HL-60/S4 treated with retinoic acid at 250 ng/mL for 4 days and 3 days (cell line): ENCODE measurements around the gene MPZ.
"Not testable (repeated sequence)": the region's sequence is repeated elsewhere in the genome, so short reads cannot be mapped to it uniquely, and the experiment has no call there.

Source experiments
- in situ Hi-C: fragments of 300-500 bp; cut with MboI; formaldehyde crosslinking; loops from 2 replicates; pipeline ENCODE4 v1.7.0; 2022; ENCODE audit warnings: low sequenced_read_pairs

The MPZ gene

DNA sequence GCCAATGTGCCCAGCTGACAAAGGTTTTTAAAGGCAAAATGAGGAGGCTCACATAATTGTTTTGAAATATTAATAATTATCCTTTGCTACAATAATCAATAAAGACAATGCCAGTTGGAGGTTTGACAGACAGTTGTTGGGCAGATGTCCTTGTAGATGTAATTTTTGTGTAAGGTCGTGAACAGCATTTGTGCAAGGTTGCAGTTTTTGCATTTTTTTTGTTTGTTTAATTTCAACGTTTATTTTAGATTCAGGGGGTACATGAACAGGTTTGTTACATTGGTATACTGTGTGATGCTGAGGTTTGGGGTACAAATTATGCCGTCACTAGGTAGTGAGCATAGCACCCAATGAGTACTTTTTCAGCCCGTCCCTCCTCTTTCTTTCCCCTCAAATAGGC lies 9.3 kb downstream of the MPZ start:
- in situ Hi-C loops, result no loop called here

DNA sequence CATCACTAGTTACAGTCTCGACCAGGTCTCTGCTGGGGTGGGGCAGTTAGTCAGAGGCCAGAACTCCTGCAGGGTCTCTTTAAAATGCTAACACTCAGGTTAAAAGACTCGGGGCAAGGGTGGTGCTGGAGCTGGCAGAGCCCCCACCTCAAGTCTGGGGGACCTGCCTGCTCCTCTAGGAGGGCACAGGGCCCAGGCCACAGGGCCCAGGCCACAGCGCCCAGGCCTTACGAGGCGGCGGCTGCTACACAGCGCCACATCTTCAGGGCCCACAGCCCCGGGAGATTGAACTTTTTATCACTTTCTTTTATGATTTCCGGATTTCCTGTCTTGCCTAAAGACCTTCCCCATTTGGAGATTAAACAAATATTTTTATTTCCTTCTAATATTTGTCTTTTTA lies 10.4 kb downstream of the MPZ start:
- in situ Hi-C loops, result no loop called here

DNA sequence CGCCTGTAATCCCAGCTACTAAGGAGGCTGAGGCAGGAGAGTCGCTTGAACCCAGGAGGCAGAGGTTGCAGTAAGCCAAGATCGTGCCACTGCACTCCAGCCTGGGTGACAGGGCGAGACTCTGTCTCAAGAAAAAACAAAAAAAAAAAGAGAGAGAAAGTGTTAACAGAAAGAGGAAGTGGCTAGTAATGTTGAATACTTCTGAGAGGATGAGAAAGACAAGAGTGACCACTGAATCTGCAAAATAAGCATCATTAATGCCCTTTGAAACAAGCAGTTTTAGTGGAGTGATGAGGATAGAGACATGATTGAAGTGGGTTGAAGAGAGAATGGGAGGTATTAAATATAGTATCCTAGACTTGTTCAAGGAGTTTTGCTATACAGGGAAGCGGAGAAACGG lies 11.7 kb downstream of the MPZ start:
- in situ Hi-C loops, result no loop called here

DNA sequence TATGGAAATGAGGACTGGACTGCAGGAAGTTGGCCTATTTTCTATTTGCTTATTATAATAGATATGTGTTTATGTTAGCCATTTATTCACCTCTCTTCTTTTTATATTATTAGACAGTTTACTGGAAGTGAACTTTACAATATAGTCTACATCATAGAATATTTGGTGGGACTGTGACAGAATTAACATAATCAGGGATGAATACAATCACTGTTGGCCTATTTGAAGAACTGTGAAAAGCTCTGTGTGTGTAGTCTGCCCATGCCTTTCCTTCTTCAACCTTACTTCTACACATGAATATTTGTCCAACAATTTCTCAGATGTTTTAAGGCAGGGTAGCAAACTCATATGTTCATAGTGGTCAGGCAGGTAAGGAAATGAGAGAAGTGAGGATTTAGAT lies 12.4 kb downstream of the MPZ start:
- in situ Hi-C loops, result no loop called here

DNA sequence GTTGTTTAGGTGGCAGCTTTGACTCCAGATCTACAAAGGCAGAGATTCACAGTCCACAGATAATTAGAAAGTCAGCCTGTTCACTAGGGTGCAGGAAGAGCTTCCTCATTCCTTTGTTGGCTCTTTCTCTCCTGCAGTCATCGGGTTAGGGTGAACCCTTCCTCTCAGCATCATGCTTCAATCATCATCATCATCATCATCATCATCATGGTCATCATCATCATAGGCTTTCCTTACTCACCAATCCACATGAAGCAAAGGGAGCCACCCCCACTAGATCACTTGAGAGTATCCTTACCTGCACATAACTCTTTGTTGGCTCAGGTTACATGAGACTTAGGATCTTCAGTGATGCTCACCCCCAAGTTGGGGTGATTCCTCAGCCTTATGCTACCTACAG lies 19.0 kb downstream of the MPZ start:
- in situ Hi-C loops, result no loop called here

DNA sequence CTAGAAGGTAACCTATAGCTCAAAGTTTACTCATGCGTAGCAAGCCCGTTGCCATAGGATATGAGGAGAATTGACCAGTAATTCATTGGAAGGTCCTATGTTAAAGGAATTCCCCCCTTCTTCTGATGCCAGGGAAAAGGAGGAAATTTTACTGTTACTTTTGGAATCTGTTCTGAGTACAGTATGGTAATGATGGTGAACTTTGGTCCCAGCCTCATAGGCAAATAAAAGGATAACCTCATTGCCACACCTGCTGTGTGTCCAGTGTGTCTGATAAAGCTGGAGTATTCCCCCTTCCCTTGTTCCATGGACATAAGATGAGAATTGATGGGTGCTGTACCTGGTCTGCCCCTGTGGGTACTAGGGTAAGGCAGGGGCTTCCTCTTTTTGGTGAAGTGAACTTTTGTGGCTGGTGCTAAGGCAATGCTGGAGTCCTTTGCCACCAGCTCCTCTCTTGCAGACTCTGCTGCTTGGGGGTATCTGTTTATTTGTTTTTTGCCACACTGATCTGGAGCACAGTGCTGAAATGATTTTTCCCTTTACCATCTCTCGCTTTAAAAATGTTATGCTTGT lies 22.2 kb downstream of the MPZ start:
- in situ Hi-C loops, result no loop called here

DNA sequence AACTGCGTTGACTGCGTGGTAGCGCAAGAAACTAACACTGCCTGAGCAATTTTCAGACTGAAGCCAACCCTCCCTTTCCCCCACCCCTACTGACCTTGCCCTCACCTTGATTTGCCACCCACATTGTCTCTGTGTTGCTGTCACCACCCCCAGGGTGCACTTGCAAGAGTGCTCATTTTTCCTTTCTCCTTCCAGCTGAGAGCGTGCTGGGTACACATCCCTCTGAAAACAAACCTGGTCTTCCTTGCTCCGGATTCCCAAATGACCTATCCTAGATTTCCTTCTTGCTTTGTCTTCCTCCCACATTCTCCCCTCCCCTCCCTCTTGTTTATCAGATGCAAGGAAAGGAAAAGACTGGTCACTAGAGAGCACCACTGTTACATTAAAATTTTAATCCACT lies 24.2 kb downstream of the MPZ start:
- in situ Hi-C loops, result no loop called here

DNA sequence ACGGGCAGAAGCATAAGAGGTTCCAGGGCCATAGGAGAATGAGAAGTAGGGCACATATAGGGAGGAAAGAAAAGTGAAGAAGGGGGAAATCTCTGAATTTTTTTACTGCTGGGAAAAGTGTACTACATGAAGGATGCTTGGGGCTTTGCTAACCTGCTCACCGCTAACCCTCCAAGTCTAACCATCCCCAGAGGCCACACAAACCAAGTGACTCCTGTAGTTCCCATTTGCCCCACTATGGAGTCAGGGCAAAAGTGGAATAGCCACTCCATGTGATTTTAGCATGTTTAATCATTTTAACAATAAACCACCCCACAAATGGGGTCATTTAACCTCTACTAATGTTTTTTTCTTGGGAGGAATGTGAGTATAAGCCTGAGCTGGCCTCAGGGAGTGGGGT lies 24.7 kb downstream of the MPZ start:
- in situ Hi-C loops, result no loop called here

DNA sequence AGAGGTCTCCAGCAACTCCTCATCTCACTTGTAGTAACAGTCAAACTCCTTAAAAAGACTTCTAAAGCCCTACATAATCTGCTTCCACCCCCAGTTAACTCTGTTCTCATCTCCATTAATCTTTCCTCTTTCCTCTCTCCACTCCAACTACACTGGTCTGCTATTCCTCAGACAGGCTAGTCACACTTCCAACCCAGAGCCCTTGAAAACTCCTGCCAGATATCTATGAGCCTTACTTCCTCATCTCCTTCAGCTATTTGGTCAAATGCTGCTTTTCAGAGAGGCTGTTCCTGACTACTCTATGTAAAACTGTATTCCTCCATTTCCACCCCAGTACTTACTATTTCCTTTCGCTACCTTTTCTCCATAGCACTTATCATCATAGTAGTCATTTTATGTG lies 26.8 kb downstream of the MPZ start:
- in situ Hi-C loops, result no loop called here

DNA sequence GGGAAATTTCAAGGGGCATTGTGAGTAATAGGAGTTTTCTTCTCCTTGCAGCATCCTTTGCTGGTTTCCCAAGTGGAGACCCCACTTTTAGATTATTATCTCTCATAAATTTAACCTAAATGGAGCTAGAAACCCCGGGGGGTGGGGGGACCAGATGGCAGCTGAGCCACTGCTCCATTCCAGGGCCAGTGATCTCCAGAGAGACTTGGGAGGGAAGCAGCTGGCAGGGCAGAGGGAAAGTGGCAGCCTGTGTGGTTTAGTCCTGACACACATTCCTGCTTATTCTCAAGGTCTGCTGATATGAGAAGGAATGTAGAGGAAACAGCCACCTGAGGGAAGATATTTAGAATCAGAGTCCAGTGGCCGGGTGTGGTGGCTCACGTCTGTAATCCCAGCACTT lies 34.9 kb downstream of the MPZ start:
- in situ Hi-C loops, result no loop called here

DNA sequence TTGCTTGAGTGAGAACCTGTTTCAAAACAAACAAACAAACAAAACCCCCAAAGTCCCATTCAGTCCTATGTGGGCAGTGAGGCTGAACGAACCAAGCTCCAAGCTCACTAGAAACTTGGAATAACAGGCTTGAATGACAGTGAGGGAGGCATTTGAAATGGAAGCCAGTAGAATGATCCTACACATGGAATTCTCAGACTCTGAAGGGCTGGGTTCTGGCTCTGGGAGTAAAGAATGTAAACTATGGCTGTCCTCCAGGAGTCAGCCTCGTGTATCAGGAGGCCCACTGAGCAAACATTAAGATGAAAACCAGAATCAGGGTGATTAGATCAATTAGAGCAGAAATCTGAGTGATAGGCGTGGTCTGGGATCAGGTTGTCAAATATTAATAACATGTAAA lies 36.4 kb downstream of the MPZ start:
- in situ Hi-C loops, result no loop called here

DNA sequence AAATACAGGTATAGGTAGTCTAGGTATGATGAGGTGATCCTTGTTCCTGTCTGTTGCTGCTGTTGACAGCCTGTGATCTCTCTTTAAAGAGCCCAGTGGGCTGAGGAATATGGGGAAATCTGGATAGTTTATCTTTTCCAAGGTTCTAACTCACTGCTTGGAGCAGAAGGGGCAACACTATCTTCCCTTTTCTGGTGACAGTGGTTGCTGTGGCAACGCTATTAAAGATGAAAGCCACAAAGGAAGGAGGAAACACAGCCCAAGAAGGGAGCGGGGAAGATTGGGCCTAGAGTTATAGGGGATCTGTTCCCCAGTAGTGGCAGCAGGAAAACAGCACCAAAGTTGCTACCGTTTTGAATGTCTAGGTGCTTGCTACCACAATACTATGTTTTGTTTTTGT lies 42.4 kb downstream of the MPZ start:
- in situ Hi-C loops, result no loop called here

DNA sequence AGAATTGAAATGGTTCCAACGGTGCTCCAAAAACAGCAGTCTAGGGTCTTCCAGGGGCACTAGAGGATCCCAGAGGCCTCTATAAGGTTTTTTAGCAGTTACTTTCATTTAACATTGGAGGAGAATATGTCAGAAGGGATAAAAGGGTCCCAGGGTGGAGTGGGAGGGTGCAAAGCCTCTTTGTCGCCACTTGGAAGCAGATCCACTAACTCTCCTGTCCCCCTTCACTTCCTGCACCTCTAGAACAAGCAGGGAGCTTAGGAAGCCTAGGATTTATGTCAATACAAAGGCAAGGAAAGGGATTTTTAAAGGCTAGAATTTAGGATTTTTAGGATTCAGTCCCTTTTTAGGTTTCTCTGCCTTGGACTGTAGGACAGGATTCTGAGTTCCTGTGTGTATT lies 42.9 kb downstream of the MPZ start:
- in situ Hi-C loops, result no loop called here

DNA sequence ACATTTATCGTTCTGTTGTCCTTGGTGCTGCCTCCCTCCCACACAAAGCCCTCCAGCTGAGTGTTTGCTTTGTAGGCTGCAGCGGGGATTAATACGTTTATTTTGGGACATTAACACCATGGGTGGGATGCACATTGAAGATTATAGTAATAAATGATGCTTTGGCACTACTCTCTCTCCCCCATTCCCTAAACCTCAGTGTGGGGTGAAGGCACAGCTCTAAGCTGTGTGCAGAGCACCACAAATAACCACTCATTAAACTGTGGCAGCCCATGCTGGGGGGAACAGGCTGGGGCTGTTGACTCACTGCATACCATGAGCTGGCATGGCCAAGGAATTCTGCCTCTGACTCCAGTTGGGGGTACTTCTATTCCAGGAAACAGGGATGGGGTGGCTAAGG lies 43.6 kb downstream of the MPZ start:
- in situ Hi-C loops, result no loop called here

DNA sequence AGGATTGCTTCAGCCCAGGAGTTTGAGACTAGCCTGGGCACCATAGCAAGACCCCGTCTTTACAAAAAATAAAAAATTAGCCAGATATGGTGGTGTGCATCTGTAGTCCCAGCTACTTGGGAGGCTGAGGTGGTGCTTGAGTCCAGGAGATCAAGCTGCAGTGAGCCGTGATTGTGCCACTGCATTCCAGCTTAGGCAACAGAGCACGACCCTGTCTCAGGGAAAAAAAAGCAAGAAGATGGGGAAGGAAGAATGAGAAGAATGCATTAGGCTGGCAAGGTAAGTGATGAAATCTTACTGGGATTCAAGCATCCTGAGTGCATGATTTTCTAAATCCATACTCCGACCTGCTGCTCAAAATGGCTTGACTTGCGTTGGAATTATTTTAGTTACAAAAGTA lies 44.5 kb downstream of the MPZ start:
- in situ Hi-C loops, result no loop called here

DNA sequence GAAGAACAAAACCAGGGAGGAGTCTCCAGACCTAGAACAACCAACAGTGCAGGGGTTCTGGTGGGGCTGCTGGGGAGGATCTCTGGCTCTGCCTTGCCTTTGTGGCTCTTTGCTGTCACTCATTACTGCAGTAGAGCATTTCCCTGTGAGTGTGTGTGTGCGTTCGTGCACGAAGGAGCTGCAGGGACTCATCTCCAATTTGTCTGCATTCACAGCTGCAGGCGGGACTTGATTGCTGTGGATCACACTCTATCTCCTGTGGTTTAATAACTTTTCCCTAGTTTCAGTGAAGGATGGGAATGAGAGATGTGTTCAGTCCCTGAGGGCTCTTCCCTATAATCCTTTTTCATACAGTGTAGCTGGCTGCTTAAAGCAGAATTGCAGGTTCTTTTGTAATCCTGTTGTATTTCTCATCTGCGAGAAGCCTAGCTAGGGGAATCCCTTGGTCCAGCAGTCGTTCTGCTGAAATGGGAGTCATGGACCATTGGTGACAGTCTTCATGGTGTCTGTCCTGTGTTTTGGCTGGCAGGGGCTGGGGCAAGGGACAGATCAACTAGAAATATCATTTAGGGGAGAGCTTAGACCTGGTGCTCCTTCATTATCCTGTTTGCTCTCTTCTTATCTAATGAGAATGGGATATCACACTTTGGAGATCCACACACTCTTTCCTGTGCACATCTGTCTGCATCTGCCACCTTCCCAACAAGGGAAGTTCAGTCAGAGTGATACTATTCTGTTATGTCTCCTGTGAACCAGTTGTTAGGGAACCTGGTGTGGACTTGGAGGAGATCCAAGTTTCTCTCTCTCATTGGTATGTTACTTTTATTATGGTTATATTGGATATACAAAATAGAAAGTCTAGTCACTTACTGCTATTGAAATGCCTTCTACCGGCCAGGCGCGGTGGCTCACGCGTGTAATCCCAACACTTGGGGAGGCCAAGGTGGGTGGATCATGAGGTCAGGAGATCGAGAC lies 48.2 kb downstream of the MPZ start:
- in situ Hi-C loops, result no loop called here

DNA sequence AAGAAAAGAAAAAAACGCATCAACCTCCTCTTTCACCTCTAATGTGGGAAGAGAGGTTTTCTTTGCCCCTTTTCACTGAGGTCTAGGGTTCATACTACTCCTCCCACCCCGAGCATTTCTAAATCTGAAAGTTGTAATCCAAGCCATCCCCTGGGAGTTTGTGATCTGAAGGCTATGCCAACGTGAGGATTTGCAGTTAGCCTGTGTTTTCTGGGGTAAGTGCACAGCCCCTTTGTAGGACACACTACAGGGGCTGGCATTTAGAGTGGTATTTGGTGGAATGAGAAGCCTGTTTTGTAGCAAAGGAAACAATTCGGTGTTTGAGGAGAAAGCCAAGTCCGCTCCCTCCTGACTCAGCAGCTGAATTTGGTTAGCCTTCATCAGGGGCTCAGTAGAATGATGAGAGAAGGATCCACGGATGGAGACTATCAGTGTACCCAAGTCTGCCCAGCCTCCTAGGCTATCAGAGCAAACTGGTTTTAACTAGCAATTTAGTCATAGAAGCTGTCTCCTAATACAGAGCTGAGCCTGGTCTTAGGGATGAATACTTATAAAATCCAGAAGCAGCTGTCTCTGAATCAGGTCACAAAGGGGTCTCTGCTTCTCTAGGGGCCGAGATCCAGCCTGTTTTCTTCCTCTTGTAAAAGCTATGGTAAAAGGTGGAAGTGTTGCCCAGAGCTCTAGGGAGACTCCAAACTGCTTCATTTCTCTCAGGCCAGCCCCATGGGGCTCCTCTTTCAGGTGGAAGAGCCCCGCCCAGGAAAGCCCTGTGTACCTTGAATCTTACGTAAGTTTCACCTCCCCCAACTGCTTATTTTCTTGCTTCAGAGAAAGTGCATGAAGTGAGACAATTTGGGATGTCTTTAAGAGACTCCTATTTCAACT lies 49.1 kb downstream of the MPZ start:
- in situ Hi-C loops, result no loop called here

DNA sequence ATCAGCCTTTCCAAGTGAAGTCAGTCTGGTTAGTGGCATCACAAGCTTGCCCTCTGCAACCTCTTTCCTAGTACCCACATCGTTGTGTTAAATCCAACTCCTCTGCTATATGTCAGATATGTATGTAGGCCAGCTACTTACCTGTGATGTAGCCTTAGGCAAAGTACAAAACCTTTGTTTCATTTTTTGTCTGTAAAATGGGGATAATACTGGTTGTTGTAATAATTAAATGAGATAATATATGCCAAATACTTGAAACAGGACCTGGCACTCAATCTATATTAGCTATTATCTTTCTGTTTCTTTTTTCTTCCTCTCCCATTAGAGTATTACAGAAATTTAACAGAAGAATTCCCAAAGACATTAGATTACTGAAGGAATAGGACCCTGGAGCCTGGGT lies 50.0 kb downstream of the MPZ start:
- in situ Hi-C loops, result no loop called here

DNA sequence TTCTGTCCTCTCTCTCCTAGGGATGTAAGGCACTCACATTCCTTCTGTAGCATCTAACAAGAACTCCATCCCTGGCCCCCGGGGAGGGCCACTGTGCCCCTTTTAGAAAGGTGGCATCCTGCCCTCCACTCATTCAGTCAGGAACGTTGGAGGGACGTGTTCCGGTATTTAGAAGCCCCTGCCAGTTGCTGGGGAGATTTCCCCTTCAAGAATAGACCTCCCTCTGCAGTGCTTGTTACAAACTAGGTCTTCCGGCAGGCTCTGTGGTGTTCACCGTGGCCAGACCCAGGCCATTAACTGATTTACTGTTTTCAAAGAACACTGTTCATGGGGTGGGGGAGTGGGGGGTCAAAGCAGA lies 50.4 kb downstream of the MPZ start:
- in situ Hi-C loops, result no loop called here

DNA sequence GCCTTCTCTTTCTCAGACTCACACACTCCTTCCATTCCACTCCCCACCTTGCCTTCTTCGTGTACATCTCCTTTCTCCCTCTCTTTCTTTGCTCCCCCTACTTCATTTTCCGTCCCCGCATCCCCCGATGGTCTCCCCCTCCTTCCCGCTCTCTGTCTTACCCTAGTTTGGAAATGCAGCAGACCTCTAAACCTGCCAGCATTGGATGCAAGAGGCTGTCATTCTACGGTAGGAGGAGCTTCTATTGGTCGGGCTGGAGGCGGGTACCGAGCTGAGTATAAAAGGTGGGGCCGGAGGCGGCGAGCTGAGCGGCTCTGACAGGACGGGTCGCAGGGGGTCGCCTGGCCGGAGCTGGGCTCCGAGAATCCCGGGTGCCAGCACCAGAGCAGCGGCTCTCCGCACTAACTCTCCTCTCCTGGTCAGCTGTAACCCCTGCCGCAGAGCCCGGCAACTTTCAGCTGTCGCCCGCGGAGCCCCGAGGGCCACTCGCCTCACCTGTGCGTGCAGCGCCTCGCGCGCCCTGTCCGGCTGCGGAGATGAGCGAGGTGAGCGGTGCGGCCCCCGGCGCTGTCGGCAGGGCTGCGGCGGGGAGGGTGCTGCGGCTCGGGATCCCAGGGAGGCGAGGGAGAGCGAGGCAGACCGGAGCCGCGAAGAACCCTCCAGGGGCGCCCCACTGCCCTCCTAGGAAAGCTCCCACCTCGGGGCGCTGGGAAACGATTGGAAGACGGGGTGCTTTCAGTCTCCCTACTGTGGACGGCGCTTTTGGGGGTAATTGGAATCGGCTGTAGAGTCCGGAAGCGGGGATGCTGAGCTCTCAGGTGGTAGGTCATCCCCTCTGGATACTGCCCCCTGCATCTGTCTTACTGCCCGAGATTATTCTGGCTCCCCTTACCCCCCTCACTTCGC lies 51.1 kb downstream of the MPZ start, which contains the start of gene PCP4L1:
Gene PCP4L1, plus strand, starts transcription at position 307 of the 906 bp plus-strand sequence. Its CDS starts 230 bp downstream, at position 537.
- in situ Hi-C loops, result no loop called here

DNA sequence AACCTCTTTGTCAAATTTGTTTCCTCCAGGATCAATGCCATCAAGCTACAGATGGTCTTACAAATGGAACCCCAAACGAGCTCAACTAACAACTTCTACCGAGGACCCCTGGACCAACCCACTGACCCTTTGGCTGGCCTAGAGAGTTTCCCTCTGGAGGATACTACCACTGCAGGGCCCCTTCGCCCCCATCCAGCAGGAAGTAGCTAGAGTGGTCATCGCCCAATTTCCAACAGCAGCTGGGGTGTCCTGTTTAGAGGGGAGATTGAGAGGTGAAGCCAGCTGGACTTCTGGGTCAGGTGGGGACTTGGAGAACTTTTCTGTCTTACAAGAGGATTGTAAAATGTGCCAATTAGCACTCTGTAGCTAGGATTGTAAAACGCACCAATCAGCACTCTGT lies 52.7 kb downstream of the MPZ start:
- in situ Hi-C loops, result not testable (repeated sequence)
